Thoracic aorta (tissue), 2 donors: Measurements from ENCODE around the gene FAT4. TPM values are rescaled to one million over a fixed set of nuclear protein-coding genes. Genes with fewer than 3 reads are reported as not detected.

Experiments used
- ATAC-seq: fragments of 150-250 bp; one replicate; pipeline ENCODE4 v1.8.0; 2017; ENCODE audit warnings: low read depth; ENCODE audit not compliant: insufficient number of reproducible peaks, low FRiP score
- DNase-seq: peaks from one replicate; pipeline ENCODE4 v3.0.0-alpha.2; 2020; ENCODE audit warnings: low spot score
- H3K27ac ChIP-seq, 2 donors: fragments of 200-600 bp; sonication (generic); 1 replicate in 1 of 2; 2 replicates in 1 of 2; pipeline ENCODE4 v1.5.1; 2016; ENCODE audit warnings: mild to moderate bottlenecking in 2 of 2, moderate library complexity in 2 of 2
- H3K27me3 ChIP-seq: fragments of 200-600 bp; sonication (generic); replicated peaks from 2 replicates; pipeline ENCODE4 v1.6.0; 2016; ENCODE audit warnings: mild to moderate bottlenecking; ENCODE audit not compliant: insufficient read depth
- H3K36me3 ChIP-seq: fragments of 200-600 bp; sonication (generic); one replicate; pipeline ENCODE4 v1.5.1; 2016
- H3K4me1 ChIP-seq, 2 donors: fragments of 200-600 bp; sonication (generic); 1 replicate in 1 of 2; 2 replicates in 1 of 2; pipeline versions ENCODE4 v1.5.1 to v1.6.0; 2016; ENCODE audit warnings: low read depth in 2 of 2, mild to moderate bottlenecking in 1 of 2; ENCODE audit not compliant: control insufficient read depth in 1 of 2
- H3K4me3 ChIP-seq: fragments of 200-600 bp; sonication (generic); 2 replicates; pipeline ENCODE4 v1.5.1; 2016; ENCODE audit warnings: mild to moderate bottlenecking
- H3K9me3 ChIP-seq: fragments of 200-600 bp; sonication (generic); 2 replicates; pipeline ENCODE4 v1.5.1; 2016
- CTCF ChIP-seq: fragments of 200-600 bp; sonication (generic); IDR thresholded peaks from one replicate; pipeline ENCODE4 v1.5.1; 2019; ENCODE audit warnings: antibody characterized with exemption
- total RNA-seq, 2 donors: library from RNA; depleted of rRNA; stranded (reverse); fragments of >200 nt; gene quantifications; one replicate each; pipeline versions ENCODE4 v1.1.0 to v1.2.3, GENCODE V29; 2016

FAT4 gene
- total RNA-seq, 2 donors from 2014 or later = 53.6 to 83.7 TPM

DNA sequence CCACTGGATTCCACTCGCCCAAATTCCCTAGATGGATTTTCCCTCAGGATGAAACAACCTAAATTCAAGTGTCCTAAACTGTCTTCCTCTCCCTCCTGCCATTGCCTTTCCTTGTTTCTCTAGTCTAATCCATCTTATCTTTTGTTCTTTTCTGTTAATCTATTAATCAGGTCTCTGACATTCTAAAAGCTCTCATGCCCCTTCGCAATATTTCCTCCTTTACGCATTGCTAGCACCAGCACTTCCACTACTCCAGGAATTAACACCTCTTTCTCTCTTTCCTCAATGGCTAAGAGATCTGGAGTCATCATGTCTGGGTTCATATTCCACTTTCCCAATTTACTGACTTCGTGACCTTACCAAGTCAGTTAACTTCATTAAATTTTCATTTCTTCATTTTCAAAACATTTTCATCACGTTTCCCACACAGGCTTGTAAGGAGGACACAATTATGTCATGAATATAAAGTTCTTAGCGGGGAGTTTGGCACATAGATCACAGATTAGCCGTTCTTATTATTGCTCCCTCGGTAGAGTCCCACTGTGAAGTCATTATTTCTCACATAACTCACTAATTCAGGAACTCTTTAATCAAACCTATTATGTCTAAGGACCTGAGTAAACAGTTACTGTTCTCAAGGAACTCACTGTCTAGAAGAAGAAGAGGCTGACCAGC is 45.3 kb downstream of the FAT4 start:
- no peak for TF ChIP-seq CTCF
- H3K27ac ChIP-seq = peak overlapping the region in 1 of 2 donors; percentile 48
- H3K4me3 ChIP-seq = peak overlapping the region; percentile 48
- ATAC-seq (no peak), DNase-seq (no peak)
- peaks cover 0 to 18% of the 10 kb centered on the region in 2 donors for H3K4me1 ChIP-seq
- no peaks in the 10 kb centered on the region for H3K27me3 ChIP-seq
- no peaks in the 10 kb centered on the region for H3K36me3 ChIP-seq
- H3K9me3 ChIP-seq = no peaks in the 10 kb centered on the region

- TF ChIP-seq CTCF = no peak
- Histone ChIP-seq H3K9me3 (no peaks in the 10 kb centered on the region), H3K4me3 (no peak overlapping the region), H3K4me1 (peaks cover 0 to 16% of the 10 kb centered on the region in 2 donors), H3K27me3 (no peaks in the 10 kb centered on the region), H3K36me3 (no peaks in the 10 kb centered on the region), H3K27ac (peak overlapping the region in 1 of 2 donors; percentile 48)
- no peak for ATAC-seq
- DNase-seq = no peak
Measured at GRCh38 chr4:125360727-125361126, 46.0 kb downstream of the FAT4 start.
